ENCODE data around the gene UGT1A3.

DNA sequence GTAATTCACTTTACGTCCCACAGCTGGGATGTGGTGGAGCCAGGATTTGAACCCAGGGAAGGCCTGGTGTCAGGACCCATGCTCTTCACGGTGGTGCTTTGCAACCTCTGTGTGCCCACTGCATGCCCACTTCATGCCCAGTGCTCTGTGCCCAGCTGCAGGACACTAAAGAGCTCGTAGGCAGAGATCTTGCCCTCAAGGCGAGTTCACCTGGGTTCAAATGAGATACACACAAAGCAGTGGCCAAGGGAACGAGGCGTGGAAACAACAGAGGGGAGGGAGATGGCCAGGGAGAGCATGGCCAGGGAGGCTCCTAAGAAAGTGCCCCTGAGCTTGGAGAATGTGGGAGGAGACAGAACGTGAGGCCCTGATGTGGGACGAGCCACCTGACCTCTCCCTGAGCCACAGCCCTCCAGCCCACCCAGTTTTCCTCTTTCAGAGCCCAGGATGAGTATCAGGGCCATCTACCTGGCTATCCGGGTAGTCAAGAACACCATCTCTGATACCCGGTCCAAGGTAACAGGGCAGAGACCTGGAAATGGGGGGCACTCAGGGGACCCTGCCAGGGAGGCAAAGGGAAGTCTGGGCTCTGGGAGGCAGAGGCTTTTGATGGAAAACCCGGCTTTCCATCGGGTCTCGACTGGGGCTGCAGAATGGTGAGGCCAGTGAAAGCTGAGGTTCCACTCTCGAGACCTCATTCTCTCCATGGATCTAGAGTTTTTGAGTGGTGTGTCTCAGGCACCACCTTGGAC lies 69.7 kb downstream of the UGT1A3 start:
- no peak for TF ChIP-seq EZH2phosphoT487 (IDR thresholded peaks at IDR 0.05; ENCODE audit: borderline replicate concordance)
- TF ChIP-seq, protein P1, sequence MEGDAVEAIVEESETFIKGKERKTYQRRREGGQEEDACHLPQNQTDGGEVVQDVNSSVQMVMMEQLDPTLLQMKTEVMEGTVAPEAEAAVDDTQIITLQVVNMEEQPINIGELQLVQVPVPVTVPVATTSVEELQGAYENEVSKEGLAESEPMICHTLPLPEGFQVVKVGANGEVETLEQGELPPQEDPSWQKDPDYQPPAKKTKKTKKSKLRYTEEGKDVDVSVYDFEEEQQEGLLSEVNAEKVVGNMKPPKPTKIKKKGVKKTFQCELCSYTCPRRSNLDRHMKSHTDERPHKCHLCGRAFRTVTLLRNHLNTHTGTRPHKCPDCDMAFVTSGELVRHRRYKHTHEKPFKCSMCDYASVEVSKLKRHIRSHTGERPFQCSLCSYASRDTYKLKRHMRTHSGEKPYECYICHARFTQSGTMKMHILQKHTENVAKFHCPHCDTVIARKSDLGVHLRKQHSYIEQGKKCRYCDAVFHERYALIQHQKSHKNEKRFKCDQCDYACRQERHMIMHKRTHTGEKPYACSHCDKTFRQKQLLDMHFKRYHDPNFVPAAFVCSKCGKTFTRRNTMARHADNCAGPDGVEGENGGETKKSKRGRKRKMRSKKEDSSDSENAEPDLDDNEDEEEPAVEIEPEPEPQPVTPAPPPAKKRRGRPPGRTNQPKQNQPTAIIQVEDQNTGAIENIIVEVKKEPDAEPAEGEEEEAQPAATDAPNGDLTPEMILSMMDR (conservative IDR thresholded peaks at IDR 0.05; ENCODE audit: low read length) = no peak
